ENCODE data around the gene SIPA1L2. TPM values are rescaled to one million over a fixed set of nuclear protein-coding genes. Genes with fewer than 3 reads are reported as not detected.

SIPA1L2 gene
- total RNA-seq, 1 experiment from 2014 or later = 3.4 TPM

DNA sequence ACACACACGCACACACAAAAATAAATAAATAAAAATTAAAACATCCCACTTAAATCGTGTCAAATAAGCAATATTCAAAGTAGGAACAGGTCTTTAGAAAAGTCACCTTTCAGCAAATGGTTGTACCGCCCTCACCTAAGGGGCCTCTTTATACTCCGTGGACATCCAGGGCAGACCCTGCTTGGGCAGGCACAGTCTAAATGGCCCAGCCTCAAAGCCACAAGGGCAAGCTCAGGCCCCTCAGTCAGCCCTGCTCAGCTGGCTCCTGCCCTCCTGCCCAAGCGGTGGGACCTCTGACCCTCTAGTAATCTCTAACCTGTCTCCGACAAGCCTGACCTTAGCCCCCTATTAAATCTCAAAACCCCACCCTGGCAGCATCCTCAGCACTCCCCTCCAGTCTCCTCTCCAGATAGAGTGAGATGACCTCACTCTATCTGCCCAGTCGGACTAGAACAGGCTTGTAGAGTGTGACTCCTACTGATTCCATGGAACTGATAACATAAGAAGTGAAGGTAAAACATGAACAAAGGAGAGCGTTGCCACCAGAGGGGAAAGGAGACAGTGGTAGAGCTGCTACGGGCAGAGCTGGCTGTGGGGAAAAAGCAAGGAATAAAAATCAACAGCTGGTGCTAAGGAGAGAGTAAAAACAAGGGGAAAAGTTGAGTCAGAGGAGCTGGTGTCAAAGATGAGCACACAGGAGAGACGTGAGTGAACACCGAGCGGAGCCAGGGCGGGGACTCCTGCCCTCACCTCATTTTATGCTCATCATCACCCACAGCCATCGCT is 36.0 kb downstream of the SIPA1L2 start:
- TF ChIP-seq EZH2 (IDR thresholded peaks at IDR 0.05; ENCODE audit: borderline replicate concordance, low read depth, low read length, poor library complexity, severe bottlenecking) = no peak
- H3K27ac ChIP-seq (ENCODE audit: low read depth, low read length, poor library complexity, severe bottlenecking) = no peak overlapping the region
- H3K9me3 ChIP-seq (ENCODE audit: low read depth, low read length, poor library complexity, severe bottlenecking) = no peaks in the 10 kb centered on the region
- intact Hi-C loops (cut with micrococcal nuclease; ENCODE audit: unreplicated experiment) = no loop called here
- POLR2A ChIA-PET (ENCODE audit: low non-redundant PET) = interaction anchor here (0.6 kb wide), 1 partner anchor 18 kb away, joined by 3 read pairs; no protein-coding TSS in a partner anchor
- H3K4me1 ChIP-seq (ENCODE audit: insufficient read depth, low read length, poor library complexity, severe bottlenecking) = peaks cover 15% of the 10 kb centered on the region
- H3K27me3 ChIP-seq (replicated peaks; ENCODE audit: insufficient read depth, low read depth, low read length, poor library complexity) = no peaks in the 10 kb centered on the region
- no peaks in the 10 kb centered on the region for H3K36me3 ChIP-seq (ENCODE audit: insufficient read depth, low read length, poor library complexity, severe bottlenecking)
- BruUV-seq (replicated peaks) = no TSS peak
- DNase-seq (ENCODE audit: low spot score) = no peak
- CTCF ChIA-PET = no interaction called here
- H3K4me3 ChIP-seq (ENCODE audit: low read depth, low read length, poor library complexity, severe bottlenecking) = no peak overlapping the region

DNA sequence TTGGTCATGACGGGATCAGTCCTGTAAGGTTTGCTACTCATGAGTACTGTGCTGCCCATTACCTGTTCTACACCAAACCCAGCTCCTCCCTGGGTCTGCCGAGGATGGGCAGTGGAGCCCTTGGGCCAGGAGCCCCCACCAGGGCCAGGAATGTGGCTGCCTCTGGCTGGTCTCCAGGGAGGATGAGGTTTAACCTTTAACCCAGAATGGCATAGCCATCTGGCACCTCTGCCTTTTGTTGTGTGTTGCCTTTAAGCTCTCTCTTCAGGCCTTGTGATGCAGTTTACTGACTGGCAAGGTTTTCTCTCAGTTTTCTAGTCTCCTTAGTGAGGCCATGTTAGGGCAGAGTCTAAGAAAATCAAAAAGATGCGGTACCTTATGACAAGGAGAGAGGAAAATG is 38.6 kb downstream of the SIPA1L2 start:
- ChIA-PET POLR2A (ENCODE audit: low non-redundant PET) (no interaction called here), CTCF (no interaction called here)
- no peak for DNase-seq (ENCODE audit: low spot score)
- H3K9me3 ChIP-seq (ENCODE audit: low read depth, low read length, poor library complexity, severe bottlenecking) = no peaks in the 10 kb centered on the region
- H3K36me3 ChIP-seq (ENCODE audit: insufficient read depth, low read length, poor library complexity, severe bottlenecking) = no peaks in the 10 kb centered on the region
- no peaks in the 10 kb centered on the region for H3K27me3 ChIP-seq (replicated peaks; ENCODE audit: insufficient read depth, low read depth, low read length, poor library complexity)
- H3K4me3 ChIP-seq (ENCODE audit: low read depth, low read length, poor library complexity, severe bottlenecking) = no peak overlapping the region
- peaks cover 10% of the 10 kb centered on the region for H3K4me1 ChIP-seq (ENCODE audit: insufficient read depth, low read length, poor library complexity, severe bottlenecking)
- H3K27ac ChIP-seq (ENCODE audit: low read depth, low read length, poor library complexity, severe bottlenecking) = no peak overlapping the region
- no TSS peak for BruUV-seq (replicated peaks)
- intact Hi-C loops (cut with micrococcal nuclease; ENCODE audit: unreplicated experiment) = no loop called here
- TF ChIP-seq, protein P1, sequence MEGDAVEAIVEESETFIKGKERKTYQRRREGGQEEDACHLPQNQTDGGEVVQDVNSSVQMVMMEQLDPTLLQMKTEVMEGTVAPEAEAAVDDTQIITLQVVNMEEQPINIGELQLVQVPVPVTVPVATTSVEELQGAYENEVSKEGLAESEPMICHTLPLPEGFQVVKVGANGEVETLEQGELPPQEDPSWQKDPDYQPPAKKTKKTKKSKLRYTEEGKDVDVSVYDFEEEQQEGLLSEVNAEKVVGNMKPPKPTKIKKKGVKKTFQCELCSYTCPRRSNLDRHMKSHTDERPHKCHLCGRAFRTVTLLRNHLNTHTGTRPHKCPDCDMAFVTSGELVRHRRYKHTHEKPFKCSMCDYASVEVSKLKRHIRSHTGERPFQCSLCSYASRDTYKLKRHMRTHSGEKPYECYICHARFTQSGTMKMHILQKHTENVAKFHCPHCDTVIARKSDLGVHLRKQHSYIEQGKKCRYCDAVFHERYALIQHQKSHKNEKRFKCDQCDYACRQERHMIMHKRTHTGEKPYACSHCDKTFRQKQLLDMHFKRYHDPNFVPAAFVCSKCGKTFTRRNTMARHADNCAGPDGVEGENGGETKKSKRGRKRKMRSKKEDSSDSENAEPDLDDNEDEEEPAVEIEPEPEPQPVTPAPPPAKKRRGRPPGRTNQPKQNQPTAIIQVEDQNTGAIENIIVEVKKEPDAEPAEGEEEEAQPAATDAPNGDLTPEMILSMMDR (conservative IDR thresholded peaks at IDR 0.05; ENCODE audit: low read depth, low read length) = no peak
- TF ChIP-seq EZH2 (IDR thresholded peaks at IDR 0.05; ENCODE audit: borderline replicate concordance, low read depth, low read length, poor library complexity, severe bottlenecking) = no peak

DNA sequence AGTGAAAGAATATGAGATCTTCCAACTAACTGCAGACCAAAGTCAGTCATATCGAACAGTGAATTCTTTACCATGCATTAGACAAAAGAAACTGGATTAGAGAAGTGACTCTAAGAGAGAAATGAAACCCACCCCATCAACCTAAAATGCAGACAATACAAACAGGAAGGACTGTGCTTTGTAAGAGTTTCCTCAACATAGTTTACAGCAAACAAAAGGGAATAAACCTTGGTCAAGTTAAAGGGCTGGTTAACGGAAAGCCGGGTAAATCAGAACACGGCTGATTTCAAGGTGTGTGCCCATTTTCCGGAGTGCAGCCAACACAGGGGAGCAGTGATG is 39.2 kb downstream of the SIPA1L2 start:
- no peak for TF ChIP-seq EZH2 (IDR thresholded peaks at IDR 0.05; ENCODE audit: borderline replicate concordance, low read depth, low read length, poor library complexity, severe bottlenecking)
- TF ChIP-seq, protein P1 (conservative IDR thresholded peaks at IDR 0.05; ENCODE audit: low read depth, low read length) = no peak
- Histone ChIP-seq H3K27me3 (replicated peaks; ENCODE audit: insufficient read depth, low read depth, low read length, poor library complexity) (no peaks in the 10 kb centered on the region), H3K4me3 (ENCODE audit: low read depth, low read length, poor library complexity, severe bottlenecking) (no peak overlapping the region), H3K36me3 (ENCODE audit: insufficient read depth, low read length, poor library complexity, severe bottlenecking) (no peaks in the 10 kb centered on the region), H3K4me1 (ENCODE audit: insufficient read depth, low read length, poor library complexity, severe bottlenecking) (peaks cover 10% of the 10 kb centered on the region), H3K27ac (ENCODE audit: low read depth, low read length, poor library complexity, severe bottlenecking) (no peak overlapping the region), H3K9me3 (ENCODE audit: low read depth, low read length, poor library complexity, severe bottlenecking) (no peaks in the 10 kb centered on the region)
- no TSS peak for BruUV-seq (replicated peaks)
- ChIA-PET CTCF (no interaction called here), POLR2A (ENCODE audit: low non-redundant PET) (no interaction called here)
- DNase-seq (ENCODE audit: low spot score) = no peak
- intact Hi-C loops (cut with micrococcal nuclease; ENCODE audit: unreplicated experiment) = no loop called here

Measured in A673 (cell line).